Gastroesophageal sphincter (tissue), 3 donors: ENCODE results near the gene FAM193A.

Experiments used
- POLR2A ChIP-seq, 2 donors: fragments of 450-650 bp; IDR thresholded peaks; one replicate each; pipeline ENCODE4 v1.6.1; 2017; ENCODE audit warnings: antibody characterized with exemption in 2 of 2, mild to moderate bottlenecking in 2 of 2, moderate library complexity in 1 of 2
- TF ChIP-seq, protein P1 (sequence below), 4 experiments: fragments of 200-600 bp in 2 of 4; fragments of 450-650 bp in 2 of 4; sonication (generic) in 1 of 4; IDR thresholded peaks; one replicate each; pipeline ENCODE4 v1.5.1; 2017 to 2019; ENCODE audit warnings: antibody characterized with exemption in 4 of 4, mild to moderate bottlenecking in 2 of 4, moderate library complexity in 2 of 4

DNA sequence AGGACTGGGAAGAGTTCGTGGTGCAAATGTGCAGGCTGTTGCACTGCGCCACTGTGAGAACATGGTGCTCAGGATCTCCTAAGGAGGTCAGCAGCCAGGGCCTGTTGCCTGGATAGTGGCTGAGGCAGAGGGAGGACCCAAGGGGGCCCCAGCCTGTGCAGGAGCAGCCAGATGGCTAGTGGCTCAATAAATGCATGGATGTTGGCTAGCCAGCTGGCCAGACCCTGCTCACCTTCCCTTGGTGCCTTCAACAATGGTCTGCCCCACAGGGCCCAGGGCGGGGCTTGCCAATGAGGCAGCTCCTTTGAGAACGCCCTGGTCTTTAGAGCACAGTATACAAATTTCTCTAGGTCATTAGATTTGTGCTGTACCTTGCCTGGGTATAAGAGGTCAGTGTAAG is 152.2 kb downstream of the FAM193A start:
- TF ChIP-seq POLR2A (IDR thresholded peaks at IDR 0.05), result no peak
- TF ChIP-seq, protein P1, sequence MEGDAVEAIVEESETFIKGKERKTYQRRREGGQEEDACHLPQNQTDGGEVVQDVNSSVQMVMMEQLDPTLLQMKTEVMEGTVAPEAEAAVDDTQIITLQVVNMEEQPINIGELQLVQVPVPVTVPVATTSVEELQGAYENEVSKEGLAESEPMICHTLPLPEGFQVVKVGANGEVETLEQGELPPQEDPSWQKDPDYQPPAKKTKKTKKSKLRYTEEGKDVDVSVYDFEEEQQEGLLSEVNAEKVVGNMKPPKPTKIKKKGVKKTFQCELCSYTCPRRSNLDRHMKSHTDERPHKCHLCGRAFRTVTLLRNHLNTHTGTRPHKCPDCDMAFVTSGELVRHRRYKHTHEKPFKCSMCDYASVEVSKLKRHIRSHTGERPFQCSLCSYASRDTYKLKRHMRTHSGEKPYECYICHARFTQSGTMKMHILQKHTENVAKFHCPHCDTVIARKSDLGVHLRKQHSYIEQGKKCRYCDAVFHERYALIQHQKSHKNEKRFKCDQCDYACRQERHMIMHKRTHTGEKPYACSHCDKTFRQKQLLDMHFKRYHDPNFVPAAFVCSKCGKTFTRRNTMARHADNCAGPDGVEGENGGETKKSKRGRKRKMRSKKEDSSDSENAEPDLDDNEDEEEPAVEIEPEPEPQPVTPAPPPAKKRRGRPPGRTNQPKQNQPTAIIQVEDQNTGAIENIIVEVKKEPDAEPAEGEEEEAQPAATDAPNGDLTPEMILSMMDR (IDR thresholded peaks at IDR 0.05), result no peak
